GM21576 (cell line): ENCODE measurements around the gene RUNX1.

Experiments used
- ATAC-seq: cut with Tn5 transposase; IDR thresholded peaks from one replicate; pipeline ENCODE4 v1.9.1; 2021; ENCODE audit warnings: mild to moderate bottlenecking, moderate library complexity; ENCODE audit not compliant: unreplicated experiment

The RUNX1 gene

DNA sequence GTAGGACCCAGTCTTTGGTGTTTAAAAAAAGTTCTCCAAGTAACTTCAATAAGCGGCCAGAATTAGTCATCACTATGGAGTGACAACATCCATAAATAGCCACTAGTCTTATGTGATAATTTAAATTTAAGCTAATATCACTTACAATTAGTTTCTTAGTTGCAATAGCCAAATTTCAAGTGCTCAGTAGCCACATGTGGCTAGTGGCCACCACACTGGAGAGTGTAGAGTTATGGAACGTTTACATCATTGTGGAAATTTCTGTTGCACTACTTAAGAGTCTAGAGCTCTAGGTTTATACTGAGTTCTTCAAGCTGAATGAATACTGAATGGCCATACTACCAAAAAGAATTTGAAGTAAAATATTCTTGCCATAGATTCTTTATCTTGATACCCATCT, 121.1 kb downstream of the RUNX1 start:
- no peak for ATAC-seq

DNA sequence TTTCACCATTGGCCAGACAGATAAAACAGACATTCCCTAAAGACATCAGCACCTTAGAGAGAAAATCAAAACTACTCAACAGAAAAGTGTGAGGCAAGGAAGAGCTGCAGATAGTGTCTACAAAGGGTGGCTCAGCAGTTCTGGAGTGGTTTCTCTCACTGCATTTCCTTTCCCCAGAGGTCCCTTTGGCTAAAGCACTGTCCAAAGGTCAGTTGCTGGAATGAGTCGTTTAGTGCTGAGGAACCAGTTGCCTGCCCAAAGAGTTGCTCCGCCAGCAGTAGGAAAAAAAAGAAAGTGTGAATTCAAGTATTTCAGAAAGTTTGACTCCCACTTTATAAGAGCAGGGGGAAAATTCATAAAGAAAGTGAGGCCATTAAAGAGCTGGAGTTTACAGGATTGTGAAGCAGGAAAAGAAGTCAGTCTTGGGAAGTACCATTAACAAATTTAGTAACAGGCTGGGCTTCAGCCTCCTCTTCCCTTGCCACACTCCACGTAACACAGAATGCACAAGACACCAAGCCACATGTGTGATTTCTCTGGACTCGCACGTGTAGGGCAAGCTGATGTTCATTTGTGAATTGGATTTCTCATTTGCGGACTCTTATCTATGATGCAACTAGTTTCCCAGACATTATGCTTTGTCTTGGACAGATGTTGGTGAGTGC, 122.2 kb downstream of the RUNX1 start:
- ATAC-seq, result no peak

DNA sequence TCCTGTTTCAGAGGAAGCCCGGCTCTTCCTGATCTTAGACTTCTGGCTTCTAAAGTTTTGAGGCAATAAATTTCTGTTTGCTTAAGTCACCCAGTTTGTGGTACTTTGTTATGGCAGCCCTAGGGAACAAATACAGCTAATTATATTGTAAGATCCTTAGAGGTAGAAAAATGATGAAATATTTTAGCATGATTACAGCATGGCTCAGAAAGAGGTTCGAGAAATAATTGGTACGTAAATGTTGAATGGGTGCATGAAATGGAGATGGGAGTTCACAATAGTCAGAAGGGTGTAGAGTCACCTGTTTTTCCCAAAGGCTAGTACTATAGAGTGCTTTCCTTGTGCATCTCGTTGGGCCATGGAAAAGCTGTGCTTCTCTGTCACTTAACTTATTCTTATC, 123.5 kb downstream of the RUNX1 start:
- ATAC-seq, result no peak

DNA sequence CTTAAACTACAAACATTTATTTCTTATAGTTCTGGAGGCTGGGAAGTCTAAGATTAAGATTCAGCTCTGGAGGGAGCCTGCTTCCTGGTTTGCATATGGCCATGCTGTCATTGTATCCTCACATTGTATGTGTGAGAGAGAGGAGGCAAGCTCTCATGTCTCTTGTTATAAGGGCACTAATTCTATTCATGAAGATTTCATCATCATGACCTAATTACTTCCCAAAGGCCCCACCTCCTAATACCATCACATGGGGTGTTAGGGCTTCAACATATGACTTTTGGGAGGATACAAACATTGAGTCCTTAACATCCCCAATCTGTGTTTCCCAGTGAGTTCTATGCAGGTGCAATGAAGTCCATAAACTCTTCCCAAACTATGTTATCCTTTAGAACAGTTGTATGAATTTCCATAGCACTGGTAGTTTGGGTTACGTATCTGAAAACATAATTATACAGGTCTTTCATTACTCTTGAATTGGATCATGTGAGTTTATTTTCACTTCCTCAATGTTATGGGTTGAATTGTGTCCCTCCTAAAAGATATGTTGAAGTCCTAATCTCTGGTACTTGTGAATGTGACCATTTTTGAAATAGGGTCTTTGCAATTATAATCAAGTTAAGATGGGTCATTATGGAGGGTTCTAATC, 124.2 kb downstream of the RUNX1 start:
- no peak for ATAC-seq

DNA sequence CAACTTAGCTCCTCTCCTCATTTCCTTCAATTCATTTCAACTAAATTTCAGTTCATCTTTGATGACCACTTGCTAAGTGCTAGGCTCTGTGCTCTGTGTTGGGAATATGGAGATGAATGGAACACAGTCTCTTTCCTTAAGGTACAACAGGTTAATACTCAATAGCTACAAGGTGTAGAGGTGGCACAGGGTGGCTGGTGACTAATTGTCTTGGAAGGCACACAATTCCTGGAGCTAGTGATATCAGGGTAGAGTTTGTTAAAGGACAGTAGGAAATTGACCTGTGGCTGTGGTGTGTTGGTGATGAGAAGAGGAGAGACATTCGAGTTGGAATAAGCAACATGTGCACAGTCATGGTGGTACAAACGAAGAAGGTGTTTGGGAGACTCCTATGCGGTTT, 124.9 kb downstream of the RUNX1 start:
- ATAC-seq, result no peak

DNA sequence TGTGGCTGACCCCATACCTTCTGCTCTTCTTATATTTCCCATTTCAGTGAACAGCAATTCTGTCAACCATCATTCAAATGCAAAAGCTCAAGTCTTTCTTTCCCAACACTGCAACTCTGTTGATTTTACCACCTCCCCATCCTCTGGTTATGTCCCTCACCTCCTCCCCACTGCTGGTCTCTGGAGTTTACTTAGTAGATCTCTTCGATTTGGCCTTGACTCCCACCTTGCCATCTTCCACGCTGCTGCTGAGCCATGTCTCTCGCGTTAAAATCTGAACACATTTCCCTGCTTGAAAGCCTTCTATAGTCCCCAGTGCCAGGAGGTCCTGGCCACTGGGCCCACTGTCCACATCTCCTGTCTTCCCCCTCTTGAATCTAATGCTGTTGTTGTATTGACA, 125.5 kb downstream of the RUNX1 start:
- ATAC-seq, result no peak

DNA sequence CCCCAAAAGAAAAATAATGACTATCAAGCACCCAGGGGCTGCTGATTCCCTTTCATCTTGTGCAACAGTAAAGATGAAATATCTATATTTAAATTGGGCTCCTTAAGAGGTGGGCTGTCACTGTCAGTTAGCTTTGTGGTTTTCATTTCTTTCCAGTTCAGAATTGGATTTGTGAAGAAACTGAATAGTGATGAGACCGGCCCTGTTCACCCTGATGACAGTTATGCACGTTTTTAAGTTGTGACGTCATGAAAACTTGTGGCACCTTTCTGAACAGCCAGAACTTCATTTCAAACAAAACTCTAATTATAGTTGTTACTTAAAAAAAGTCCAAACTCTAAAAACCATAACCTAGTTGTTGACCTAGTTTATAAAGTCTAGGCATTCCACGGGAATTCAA, 125.9 kb downstream of the RUNX1 start:
- no peak for ATAC-seq

DNA sequence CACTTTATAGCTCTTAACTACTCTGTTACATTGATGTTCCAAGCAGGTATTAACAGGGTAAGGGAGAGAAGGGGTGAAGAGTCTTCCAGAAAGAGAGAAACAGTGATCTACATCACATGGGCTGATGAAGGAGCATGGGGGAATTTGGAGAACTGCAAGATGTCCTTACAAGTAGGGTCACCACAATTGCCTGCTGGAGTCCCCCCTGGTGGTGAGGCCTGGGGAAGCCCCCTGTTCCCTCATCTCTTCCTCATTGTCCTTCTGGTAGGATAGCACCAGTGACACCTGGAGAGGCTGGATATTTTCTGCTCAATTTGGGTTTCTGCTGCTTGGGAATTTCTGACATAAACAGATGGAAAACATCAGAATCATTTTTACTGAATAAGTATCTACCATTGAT, 126.6 kb downstream of the RUNX1 start:
- no peak for ATAC-seq

DNA sequence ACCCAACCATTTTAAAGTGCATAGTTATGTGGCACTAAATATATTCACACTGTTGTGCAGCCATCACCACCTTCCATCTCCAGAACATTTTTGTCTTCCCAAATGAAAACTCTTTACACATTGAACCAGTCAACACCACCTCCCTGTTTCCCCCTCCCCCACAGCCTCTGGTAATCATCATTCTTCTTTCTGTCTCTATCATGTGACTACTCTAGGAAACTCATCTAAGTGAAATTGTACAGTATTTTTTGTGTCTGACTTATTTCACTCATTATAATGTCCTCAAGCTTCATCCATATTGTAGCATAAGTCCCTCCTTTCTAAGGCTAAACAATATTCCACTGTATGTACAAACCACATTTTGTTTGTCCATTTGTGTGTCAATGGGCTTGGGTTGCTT, 128.0 kb downstream of the RUNX1 start:
- no peak for ATAC-seq

DNA sequence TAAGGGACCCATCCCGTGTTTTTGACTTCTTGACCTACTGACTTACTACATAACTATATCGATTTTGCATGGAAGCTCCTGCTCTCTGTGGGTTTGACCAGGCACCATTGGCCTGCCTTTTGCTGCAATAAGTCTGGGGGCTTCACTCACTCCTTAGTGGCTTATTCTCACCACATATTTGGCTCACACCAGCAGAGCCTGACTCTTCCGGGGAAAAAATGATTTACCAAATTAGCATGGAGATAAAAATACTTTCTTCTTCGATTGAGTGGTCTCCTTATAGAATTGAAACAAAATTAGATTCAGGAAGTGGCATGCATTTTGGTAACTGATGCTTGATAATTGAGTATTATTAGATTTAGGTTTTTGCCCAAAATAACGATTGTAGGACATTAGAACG, 129.7 kb downstream of the RUNX1 start:
- no peak for ATAC-seq

DNA sequence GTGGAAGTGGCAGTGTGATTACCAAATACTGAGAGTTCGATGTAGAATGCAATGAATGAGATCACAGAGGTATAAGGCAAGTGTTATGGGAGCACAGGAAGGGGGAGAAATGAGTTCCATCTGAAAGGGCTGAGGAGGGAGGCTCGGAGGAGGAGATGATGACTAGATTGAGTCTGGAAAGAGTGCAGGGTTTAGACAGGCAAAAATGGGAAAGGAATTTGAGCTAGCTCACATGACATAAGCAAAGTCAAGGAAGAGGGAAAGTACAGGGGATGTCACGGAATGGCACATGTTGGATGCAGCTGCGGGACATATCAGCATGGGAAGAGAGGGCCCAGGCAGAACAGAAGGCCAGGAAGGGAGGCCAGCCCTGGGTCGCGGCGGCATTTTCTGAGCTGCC, 132.7 kb downstream of the RUNX1 start:
- no peak for ATAC-seq

DNA sequence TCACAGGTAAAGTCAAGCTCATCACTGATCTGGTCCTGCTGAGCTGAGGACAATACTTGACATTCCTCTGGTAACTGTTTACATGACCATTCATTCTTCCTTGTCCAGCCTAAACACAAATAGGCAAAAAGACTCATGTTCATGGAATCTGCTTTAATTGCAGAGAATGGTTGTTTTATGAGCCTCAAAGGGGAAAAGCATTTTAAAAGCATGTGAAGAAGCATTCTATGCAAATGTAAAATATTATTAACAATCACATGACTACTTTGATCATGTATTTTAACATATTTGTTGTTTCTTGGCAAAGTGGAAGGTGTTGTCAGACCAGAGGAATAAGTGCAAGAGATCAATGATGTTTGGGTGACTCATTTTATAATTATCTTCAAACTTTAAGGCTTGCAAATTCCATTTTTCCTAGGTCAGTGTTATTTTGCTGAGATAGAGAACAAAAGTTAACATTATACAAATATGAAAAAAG, 133.7 kb downstream of the RUNX1 start:
- ATAC-seq, result no peak

DNA sequence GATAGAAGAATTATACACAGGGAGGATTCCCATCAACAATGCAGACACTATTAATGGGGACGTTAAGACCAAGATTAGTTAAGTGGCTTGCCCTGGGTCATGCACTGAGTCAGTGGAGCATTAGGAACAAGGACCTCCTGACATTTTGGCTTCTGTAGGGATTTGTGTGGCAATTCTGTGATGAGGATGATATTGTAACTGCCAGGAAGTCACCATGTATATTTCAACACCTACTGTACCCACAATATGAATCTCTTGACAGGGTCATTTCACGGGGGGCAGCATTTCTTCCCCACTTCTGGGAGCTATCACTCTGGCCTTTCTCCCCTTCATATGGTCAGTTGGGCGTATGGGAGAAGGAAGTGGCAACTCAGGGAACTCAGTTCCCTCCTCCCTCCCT, 134.9 kb downstream of the RUNX1 start:
- ATAC-seq, result no peak

DNA sequence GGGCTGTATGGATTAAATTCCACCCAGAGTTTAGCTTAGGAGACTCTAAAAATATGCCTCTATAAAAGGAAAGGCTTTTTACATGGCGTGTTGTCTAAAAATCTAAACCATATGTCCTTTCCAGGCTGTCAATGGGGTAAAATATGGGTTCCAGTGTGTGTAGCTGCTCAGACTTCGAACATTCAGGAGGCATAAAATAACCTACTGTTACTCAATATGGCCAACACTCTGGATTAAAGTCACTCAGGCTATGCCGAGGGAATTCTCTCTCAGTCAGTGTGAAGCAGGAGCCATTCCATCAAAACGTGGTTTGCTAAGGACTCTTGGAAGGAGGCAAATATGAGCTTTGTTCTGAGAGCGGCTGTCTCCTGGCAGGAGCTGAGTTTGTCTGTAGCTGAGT, 135.3 kb downstream of the RUNX1 start:
- no peak for ATAC-seq

DNA sequence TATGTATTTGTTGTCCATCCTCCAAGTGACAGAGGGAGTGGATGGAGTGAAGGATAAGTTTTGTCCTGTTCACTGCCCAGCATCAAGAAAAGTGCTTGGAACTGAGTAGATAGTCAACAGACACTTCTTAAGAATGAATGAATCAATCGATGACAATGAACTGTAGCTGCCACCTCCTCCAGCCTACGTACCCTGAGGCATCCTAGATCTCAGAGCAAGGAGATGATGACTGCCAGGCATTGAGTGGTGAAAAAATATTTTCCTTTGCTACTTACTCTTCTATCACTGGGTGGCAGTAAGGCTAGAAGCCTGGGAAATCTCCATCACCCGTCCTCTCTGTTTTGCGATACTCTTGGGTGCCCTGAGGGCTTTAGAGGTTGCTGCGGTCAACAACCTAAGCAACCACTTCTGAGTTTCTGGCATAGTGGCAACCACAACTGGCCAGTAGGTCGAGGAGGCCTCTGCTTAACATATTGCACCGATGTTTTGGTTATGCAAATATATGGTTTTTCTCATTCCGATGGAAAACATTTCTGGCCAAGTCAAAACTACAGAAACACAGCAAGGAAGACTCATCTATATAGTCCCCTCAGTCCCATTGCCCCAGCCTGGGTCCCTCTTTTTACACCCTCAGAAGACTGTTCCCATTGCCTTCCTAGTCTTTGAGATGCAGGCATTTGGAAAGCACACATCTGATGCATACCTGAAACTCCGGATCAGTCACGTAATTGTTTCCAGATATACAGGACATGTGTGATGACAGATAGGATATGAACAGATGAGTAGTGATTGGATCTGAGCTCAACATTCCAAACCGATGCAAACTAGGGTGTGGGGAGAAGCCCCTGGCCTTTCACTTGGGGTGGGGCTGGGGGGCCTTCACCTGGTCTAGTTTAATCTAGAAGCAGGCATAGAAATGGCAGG, 136.8 kb downstream of the RUNX1 start:
- ATAC-seq, result no peak

DNA sequence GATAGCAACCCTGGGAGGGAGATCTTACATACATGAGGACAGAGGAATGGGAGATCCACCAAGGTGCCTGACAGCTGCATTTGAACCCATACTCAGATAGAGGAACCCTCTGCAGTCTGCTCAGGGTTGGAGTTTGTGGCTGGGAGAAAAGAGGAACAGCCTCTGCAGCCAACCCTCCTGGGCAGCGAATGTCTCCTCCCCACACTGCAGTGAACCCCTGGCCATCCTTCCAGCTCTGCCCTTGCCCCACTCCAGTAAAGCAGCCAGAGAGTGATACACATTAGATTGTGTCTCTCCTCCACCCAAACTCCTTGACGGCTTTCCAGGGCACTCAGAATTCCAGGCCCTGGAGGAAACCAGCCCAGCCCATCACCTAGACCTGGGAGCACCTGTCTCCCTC, 137.7 kb downstream of the RUNX1 start:
- no peak for ATAC-seq

DNA sequence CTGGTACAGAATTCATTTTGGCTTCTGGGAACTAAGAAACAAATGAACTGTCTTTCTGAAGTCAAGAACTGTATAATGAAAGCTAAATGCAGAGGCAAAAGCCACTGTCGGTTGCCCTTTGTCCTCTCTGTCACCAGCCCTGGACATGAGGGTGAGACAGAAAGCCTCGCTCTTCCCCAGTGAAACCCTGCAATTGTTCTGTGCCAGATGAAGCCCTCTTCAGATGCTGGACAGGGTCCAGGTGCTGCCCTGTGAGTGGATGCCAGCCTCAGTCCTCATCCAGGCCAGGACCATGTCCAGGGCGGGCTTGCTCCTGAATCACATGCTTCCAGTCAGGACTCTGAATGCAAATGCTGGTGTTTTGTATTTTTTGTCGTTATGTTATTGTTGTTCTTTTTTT, 138.7 kb downstream of the RUNX1 start:
- no peak for ATAC-seq

DNA sequence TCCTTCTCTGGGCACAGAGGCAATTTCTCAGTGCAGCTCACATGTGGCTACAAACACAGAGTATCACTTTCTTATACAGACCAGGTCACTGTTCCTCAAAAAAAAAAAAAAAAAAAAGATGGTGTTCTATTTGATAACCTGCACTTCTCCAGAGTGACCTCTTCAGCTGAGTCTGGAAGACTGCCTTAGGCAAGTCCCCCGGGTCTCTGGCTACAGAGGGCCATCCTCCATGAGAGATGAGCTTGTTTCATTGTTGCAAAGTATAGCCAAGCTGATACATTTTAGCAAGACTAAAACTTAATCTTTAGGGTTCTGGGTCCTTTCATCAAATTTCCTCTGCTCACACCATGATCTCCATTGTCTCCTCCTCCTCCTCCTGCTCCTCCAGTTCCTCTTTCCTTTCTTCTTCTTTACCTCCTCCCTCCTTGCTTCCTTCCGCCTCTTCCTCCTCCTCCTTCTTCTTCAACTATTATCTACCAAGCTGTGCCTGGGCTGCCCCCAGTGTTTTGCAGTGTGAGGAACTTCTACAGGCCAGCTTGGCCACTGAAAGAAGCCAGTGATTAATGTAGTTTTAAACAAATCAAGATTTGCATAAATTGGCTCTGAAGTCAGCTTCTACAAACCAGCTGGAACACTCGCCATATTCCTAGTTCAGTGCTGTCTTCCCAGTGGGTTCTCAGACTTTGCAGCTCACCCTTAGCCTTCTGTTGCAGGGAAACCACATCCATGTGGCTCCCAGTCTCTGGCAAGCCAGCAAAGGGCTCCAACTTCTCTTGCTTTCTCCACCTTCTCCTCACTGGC, 139.4 kb downstream of the RUNX1 start:
- no peak for ATAC-seq

DNA sequence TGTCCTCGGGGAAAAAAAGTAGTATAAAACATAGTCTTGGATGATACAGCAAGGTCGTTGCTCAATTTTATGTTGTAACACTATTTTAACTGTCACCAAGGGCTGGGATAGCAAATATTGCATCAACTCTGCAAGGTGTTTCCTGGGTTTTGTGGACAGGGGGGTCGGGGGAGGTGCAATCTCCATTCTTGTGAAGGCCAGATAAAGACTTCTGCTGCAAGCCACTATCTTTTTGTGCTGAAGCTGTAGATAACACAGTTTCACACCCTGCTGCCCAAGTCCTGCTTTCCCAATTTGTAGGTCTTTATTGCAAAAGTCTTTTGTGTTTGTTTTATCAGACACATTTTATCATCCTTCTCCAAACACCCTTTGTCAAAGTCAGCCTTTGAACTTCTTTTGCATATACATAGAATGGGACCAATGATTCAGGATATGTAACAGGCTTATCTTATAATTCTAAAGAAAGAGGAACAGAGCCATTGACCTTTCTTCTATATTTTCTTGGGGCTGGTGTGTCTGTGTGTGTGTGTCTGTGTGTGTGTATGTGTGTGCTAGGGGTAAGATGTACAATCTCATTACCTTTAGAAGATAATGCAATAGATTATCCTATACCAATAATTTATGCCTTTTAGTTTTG, 140.6 kb downstream of the RUNX1 start:
- ATAC-seq, result no peak
